ENCODE measurements around the gene AEBP2. TPM values are rescaled to one million over a fixed set of nuclear protein-coding genes. Genes with fewer than 3 reads are reported as not detected.

Gene AEBP2
- total and polyA plus RNA-seq, 2 of the 8 experiments (the other 6 are each of a cell fraction or from before 2014, with no cell fraction given), result 13.6 to 61.4 TPM

- no peak for TF ChIP-seq CTCF (IDR thresholded peaks at IDR 0.05; ENCODE audit: control extremely low read depth in 1 of 3, insufficient read depth in 1 of 3, low read depth in 1 of 3, low read length in 3 of 3)
- no peak for TF ChIP-seq SP2 (IDR thresholded peaks at IDR 0.05; ENCODE audit: low read length)
- TF ChIP-seq RBBP5 (IDR thresholded peaks at IDR 0.05; ENCODE audit: borderline replicate concordance, low read depth, low read length), result no peak
- no peak for TF ChIP-seq SP4 (IDR thresholded peaks at IDR 0.05; ENCODE audit: low read length)
- no peak for TF ChIP-seq BACH1 (IDR thresholded peaks at IDR 0.05; ENCODE audit: low read length)
- no peak for TF ChIP-seq CHD2 (IDR thresholded peaks at IDR 0.05; ENCODE audit: low read length)
These were observed 106.7 kb downstream of the AEBP2 start (continued) for GRCh38 chr12:19546027-19546426.

Data from H1 (cell line).